ENCODE data around the gene KRT39. TPM values are rescaled to one million over a fixed set of nuclear protein-coding genes. Genes with fewer than 3 reads are reported as not detected.
A peak's percentile ranks its signal among the peaks of the same experiment; 100 is the strongest.

KRT39 gene
- total and polyA plus RNA-seq, 2 of the 13 experiments (the other 11 are each of a cell fraction or from before 2014, with no cell fraction given): 0.07 to 1.2 TPM

DNA sequence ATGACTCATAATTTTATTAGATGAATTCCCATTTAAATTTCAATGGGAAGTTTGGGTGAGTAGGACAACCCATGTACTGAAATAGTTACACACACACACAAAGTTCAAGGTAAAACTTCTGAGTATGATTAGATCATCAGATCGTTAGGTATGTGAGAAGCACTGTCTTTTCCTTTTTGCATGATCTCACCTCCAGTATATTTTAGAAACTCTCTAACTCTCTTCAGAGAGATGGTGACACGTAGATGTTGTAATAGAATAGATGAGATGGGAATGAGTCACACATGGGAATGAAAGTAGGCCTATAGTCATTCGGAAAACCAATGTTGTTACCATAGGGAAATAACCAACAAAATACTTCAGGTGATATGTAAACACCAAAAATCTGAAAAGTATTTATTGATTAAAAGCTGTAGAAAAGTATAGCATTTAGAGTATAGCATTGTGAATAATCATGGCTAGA lies 51.5 kb downstream of the KRT39 start (continued):
- TF ChIP-seq, protein P1, sequence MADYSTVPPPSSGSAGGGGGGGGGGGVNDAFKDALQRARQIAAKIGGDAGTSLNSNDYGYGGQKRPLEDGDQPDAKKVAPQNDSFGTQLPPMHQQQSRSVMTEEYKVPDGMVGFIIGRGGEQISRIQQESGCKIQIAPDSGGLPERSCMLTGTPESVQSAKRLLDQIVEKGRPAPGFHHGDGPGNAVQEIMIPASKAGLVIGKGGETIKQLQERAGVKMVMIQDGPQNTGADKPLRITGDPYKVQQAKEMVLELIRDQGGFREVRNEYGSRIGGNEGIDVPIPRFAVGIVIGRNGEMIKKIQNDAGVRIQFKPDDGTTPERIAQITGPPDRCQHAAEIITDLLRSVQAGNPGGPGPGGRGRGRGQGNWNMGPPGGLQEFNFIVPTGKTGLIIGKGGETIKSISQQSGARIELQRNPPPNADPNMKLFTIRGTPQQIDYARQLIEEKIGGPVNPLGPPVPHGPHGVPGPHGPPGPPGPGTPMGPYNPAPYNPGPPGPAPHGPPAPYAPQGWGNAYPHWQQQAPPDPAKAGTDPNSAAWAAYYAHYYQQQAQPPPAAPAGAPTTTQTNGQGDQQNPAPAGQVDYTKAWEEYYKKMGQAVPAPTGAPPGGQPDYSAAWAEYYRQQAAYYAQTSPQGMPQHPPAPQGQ (CRISPR knock-in tag; IDR thresholded peaks at IDR 0.05; ENCODE audit: borderline replicate concordance): no peak
- TF ChIP-seq ZSCAN9 (CRISPR knock-in tag; IDR thresholded peaks at IDR 0.05; ENCODE audit: borderline replicate concordance): no peak
- TF ChIP-seq, protein P2, sequence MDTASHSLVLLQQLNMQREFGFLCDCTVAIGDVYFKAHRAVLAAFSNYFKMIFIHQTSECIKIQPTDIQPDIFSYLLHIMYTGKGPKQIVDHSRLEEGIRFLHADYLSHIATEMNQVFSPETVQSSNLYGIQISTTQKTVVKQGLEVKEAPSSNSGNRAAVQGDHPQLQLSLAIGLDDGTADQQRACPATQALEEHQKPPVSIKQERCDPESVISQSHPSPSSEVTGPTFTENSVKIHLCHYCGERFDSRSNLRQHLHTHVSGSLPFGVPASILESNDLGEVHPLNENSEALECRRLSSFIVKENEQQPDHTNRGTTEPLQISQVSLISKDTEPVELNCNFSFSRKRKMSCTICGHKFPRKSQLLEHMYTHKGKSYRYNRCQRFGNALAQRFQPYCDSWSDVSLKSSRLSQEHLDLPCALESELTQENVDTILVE (CRISPR knock-in tag; IDR thresholded peaks at IDR 0.05): peak; percentile 24; the same call in 1 of the 2 replicates
- no peak for TF ChIP-seq ZSCAN29 (CRISPR knock-in tag; conservative IDR thresholded peaks at IDR 0.05)
- TF ChIP-seq JARID2 (CRISPR knock-in tag; IDR thresholded peaks at IDR 0.05; ENCODE audit: insufficient replicate concordance): no peak
- TF ChIP-seq NCOR1 (IDR thresholded peaks at IDR 0.05; ENCODE audit: borderline replicate concordance, low read length): peak; percentile 74; the same call in 1 of the 2 replicates
- TF ChIP-seq MIER3 (CRISPR knock-in tag; IDR thresholded peaks at IDR 0.05; ENCODE audit: borderline replicate concordance): peak; percentile 71; the same call in 1 of the 2 replicates
- TF ChIP-seq, protein P3, sequence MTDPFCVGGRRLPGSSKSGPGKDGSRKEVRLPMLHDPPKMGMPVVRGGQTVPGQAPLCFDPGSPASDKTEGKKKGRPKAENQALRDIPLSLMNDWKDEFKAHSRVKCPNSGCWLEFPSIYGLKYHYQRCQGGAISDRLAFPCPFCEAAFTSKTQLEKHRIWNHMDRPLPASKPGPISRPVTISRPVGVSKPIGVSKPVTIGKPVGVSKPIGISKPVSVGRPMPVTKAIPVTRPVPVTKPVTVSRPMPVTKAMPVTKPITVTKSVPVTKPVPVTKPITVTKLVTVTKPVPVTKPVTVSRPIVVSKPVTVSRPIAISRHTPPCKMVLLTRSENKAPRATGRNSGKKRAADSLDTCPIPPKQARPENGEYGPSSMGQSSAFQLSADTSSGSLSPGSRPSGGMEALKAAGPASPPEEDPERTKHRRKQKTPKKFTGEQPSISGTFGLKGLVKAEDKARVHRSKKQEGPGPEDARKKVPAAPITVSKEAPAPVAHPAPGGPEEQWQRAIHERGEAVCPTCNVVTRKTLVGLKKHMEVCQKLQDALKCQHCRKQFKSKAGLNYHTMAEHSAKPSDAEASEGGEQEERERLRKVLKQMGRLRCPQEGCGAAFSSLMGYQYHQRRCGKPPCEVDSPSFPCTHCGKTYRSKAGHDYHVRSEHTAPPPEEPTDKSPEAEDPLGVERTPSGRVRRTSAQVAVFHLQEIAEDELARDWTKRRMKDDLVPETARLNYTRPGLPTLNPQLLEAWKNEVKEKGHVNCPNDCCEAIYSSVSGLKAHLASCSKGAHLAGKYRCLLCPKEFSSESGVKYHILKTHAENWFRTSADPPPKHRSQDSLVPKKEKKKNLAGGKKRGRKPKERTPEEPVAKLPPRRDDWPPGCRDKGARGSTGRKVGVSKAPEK (CRISPR knock-in tag; IDR thresholded peaks at IDR 0.05; ENCODE audit: borderline replicate concordance): no peak
- no peak for TF ChIP-seq MTA3 (CRISPR knock-in tag; IDR thresholded peaks at IDR 0.05)
- TF ChIP-seq, protein P4, sequence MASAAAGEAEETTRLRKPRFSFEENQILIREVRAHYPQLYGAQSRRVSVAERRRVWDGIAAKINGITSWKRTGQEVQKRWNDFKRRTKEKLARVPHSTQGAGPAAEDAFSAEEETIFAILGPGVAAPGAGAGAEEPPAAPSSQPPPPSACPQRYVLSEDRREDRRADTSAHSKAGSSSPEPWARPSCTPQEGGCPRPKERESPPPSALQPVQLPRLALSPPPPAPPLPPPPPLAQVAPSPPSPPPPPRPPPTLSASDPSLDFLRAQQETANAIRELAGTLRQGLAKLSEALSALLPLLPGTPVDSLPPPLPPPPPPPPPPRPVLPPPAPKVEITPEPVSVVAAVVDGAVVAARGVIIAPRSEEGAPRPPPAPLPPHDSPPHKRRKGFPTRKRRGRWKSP (CRISPR knock-in tag; IDR thresholded peaks at IDR 0.05): no peak
- TF ChIP-seq, protein P5, sequence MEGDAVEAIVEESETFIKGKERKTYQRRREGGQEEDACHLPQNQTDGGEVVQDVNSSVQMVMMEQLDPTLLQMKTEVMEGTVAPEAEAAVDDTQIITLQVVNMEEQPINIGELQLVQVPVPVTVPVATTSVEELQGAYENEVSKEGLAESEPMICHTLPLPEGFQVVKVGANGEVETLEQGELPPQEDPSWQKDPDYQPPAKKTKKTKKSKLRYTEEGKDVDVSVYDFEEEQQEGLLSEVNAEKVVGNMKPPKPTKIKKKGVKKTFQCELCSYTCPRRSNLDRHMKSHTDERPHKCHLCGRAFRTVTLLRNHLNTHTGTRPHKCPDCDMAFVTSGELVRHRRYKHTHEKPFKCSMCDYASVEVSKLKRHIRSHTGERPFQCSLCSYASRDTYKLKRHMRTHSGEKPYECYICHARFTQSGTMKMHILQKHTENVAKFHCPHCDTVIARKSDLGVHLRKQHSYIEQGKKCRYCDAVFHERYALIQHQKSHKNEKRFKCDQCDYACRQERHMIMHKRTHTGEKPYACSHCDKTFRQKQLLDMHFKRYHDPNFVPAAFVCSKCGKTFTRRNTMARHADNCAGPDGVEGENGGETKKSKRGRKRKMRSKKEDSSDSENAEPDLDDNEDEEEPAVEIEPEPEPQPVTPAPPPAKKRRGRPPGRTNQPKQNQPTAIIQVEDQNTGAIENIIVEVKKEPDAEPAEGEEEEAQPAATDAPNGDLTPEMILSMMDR (CRISPR knock-in tag; IDR thresholded peaks at IDR 0.05): no peak
- TF ChIP-seq ZNF83 (CRISPR knock-in tag; IDR thresholded peaks at IDR 0.05; ENCODE audit: borderline replicate concordance): no peak
- TF ChIP-seq NR1H2 (CRISPR knock-in tag; IDR thresholded peaks at IDR 0.05; ENCODE audit: borderline replicate concordance, low read depth): no peak
- TF ChIP-seq KLF6 (CRISPR knock-in tag; IDR thresholded peaks at IDR 0.05): no peak; the same call in 1 of the 2 replicates
- TF ChIP-seq, protein P6, sequence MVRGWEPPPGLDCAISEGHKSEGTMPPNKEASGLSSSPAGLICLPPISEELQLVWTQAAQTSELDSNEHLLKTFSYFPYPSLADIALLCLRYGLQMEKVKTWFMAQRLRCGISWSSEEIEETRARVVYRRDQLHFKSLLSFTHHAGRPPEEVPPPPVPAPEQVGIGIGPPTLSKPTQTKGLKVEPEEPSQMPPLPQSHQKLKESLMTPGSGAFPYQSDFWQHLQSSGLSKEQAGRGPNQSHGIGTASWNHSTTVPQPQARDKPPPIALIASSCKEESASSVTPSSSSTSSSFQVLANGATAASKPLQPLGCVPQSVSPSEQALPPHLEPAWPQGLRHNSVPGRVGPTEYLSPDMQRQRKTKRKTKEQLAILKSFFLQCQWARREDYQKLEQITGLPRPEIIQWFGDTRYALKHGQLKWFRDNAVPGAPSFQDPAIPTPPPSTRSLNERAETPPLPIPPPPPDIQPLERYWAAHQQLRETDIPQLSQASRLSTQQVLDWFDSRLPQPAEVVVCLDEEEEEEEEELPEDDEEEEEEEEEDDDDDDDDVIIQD (CRISPR knock-in tag; IDR thresholded peaks at IDR 0.05; ENCODE audit: low read depth): peak; percentile 92
- TF ChIP-seq TAF15 (IDR thresholded peaks at IDR 0.05; ENCODE audit: low read depth, low read length, poor library complexity, severe bottlenecking): no peak
- peak; percentile 58; the same call in 1 of the 2 replicates for TF ChIP-seq RCOR2 (CRISPR knock-in tag; IDR thresholded peaks at IDR 0.05)
- TF ChIP-seq GTF3A (CRISPR knock-in tag; conservative IDR thresholded peaks at IDR 0.05): no peak
- no peak for TF ChIP-seq NFE2 (CRISPR knock-in tag; IDR thresholded peaks at IDR 0.05)
- TF ChIP-seq ARHGAP35 (CRISPR knock-in tag; IDR thresholded peaks at IDR 0.05; ENCODE audit: borderline replicate concordance): no peak

Measured in HepG2 (cell line).